IPS-15b (cell line): Measurements from ENCODE around the gene STX16.

ENCODE experiments used
- H3K27me3 ChIP-seq: one replicate; pipeline ENCODE4 v1.6.1; 2013; ENCODE audit warnings: low read length; ENCODE audit not compliant: control insufficient read depth, insufficient read depth
- H3K36me3 ChIP-seq: one replicate; pipeline ENCODE4 v1.6.1; 2013; ENCODE audit warnings: low read length; ENCODE audit not compliant: control insufficient read depth, insufficient read depth
- H3K4me1 ChIP-seq: one replicate; pipeline ENCODE4 v1.6.1; 2013; ENCODE audit warnings: mild to moderate bottlenecking, low read length; ENCODE audit not compliant: control insufficient read depth, insufficient read depth
- H3K4me3 ChIP-seq: one replicate; pipeline ENCODE4 v1.5.1; 2013; ENCODE audit warnings: low read depth, low read length
- H3K9ac ChIP-seq: one replicate; pipeline ENCODE4 v1.6.1; 2013; ENCODE audit warnings: low read depth, mild to moderate bottlenecking, low read length
- H3K9me3 ChIP-seq: one replicate; pipeline ENCODE4 v1.6.1; 2013; ENCODE audit warnings: mild to moderate bottlenecking, low read length; ENCODE audit not compliant: control insufficient read depth, insufficient read depth

STX16 gene

GRCh38 chr20:58707770-58708169 is 56.7 kb downstream of the STX16 start:
- Histone ChIP-seq H3K4me1 (no peaks in the 10 kb centered on the region), H3K27me3 (no peaks in the 10 kb centered on the region), H3K9me3 (no peaks in the 10 kb centered on the region), H3K36me3 (peaks cover 22% of the 10 kb centered on the region), H3K9ac (no peak overlapping the region), H3K4me3 (no peak overlapping the region)

GRCh38 chr20:58708246-58708931 is 57.3 kb downstream of the STX16 start:
- Histone ChIP-seq H3K9me3 (no peaks in the 10 kb centered on the region), H3K27me3 (no peaks in the 10 kb centered on the region), H3K9ac (peak overlapping the region; percentile 26), H3K4me3 (no peak overlapping the region), H3K36me3 (peaks cover 18% of the 10 kb centered on the region), H3K4me1 (no peaks in the 10 kb centered on the region)

- Histone ChIP-seq H3K9ac (no peak overlapping the region), H3K27me3 (no peaks in the 10 kb centered on the region), H3K4me1 (no peaks in the 10 kb centered on the region), H3K36me3 (peaks cover 13% of the 10 kb centered on the region), H3K9me3 (no peaks in the 10 kb centered on the region), H3K4me3 (no peak overlapping the region)
These were observed 58.1 kb downstream of the STX16 start for GRCh38 chr20:58709013-58709702.

DNA sequence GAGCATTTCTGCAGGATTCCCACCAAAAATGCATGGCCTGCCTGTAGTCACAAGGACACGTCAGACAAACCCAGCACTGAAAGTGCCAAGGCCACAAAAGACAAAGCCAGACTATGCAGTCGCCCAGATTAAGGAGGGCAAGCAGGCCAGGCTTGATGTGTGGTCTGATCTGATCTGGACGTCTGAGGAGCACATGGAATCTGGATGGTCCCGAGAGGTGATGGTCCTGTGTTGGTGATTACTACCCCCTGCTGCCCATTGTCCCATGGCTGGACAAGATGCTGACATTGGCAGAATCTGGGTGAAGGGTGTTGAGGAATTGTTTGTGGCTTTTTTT is 58.6 kb downstream of the STX16 start:
- H3K4me3 ChIP-seq, result no peak overlapping the region
- H3K4me1 ChIP-seq, result no peaks in the 10 kb centered on the region
- no peaks in the 10 kb centered on the region for H3K9me3 ChIP-seq
- no peak overlapping the region for H3K9ac ChIP-seq
- no peaks in the 10 kb centered on the region for H3K27me3 ChIP-seq
- H3K36me3 ChIP-seq, result peaks cover 14% of the 10 kb centered on the region

DNA sequence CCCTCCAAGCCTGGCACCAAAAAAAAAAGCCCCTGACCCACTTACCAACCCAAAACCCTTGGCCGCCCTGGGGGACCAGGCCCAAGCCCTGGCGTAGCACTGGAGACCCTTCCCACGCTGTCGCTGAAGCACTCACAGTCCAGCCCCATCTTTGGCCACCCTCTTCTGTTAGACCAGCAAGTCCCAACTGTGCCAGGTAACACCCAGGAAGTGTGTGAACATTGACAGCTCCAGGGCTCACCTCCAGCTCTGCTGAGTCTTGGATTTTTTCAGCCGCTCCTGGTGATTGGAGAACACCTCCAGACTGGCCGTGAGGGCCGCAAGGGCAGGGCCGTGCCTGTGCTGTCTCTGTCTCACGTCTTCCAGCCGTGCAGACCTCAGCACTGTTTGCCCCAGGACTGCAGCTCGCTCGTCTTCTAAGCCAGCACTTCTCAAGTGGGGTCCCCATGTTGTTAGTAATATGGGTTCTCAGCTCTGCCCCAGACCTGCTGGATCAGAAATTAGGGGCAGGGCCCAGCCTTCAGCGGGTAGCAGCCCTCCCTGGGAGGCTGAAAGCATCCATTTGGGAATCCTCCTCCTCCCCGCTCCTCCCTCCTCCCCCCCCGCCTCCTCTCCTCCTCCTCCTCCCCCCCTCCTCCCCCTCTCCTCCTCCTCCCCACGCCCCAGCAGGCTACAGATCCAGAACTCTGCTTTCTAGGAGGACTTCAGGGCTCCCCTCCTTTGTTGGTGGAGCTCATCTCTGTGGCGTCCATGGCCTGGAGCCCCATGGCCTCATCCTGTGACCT is 59.6 kb downstream of the STX16 start:
- Histone ChIP-seq H3K4me1 (no peaks in the 10 kb centered on the region), H3K4me3 (no peak overlapping the region), H3K9me3 (no peaks in the 10 kb centered on the region), H3K36me3 (peaks cover 14% of the 10 kb centered on the region), H3K9ac (no peak overlapping the region), H3K27me3 (no peaks in the 10 kb centered on the region)

DNA sequence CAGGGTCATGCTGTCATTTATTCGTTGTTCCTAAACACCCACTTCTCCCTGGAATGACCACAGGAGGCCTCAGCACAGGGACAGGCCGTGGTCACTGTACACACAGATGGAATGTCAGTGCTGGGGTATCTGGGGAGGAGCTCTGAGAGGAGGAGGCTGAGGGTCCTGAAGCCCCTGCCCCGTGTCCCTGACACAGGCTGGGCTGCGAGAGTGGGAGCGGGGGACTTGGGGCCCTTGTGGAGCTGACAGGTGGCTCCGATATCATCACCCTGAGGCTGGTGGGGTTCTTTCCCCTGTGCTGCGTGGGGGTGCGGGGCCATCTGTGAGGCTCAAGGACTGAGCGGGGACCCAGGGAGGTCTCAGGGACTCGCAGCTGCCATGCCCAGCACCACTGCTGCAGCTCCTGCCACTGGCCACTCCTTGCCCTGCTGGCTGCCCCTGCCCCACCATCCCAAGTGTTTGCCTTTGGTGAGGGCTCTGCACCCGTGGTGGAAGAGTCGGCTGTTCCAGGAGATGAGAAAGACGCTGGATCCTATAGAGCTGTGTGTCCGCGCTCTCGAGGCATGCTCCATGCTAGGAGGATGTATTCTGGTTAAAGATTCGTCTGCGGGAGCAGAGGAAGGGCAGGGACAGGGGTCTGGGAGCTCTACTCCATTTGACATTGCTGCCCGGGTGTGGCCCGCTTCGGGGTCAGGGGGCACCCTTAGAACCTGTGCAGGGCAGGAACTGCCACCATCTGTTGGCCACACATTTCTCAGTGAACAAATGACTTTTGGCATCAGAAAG is 60.4 kb downstream of the STX16 start:
- Histone ChIP-seq H3K9me3 (no peaks in the 10 kb centered on the region), H3K9ac (no peak overlapping the region), H3K36me3 (peaks cover 10% of the 10 kb centered on the region), H3K4me1 (no peaks in the 10 kb centered on the region), H3K4me3 (no peak overlapping the region), H3K27me3 (no peaks in the 10 kb centered on the region)

DNA sequence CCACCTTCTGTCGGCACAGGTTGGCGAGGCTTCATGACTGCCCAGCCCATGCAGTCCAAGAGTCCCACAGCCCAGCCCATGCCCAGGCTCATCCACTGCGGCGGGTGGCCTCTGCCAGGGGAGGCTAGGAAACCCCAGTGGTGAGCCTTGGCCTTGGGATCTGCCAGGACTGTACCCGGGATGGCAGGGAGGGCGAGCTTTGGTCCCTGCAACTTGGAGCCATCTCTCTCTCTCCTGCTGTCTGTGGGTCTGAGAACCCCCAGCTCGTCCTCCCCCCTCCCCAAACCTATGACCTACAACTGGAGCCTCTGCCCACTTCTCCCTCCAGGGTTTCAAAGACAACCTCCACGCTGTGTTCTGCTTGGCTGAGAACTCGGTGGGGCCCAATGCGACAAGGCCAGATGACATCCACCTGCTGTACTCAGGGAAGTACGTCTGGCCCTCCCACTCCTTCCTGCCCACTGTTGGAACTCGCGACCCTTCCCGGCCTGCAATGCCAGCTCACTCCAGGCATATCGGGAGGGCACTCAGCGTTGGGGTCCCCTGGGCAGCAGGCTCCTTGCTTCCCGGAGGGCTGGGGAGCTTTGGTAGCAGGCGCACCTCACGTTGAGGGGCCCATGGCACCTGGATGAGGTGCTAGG is 61.2 kb downstream of the STX16 start:
- Histone ChIP-seq H3K9ac (no peak overlapping the region), H3K4me1 (no peaks in the 10 kb centered on the region), H3K36me3 (peaks cover 8% of the 10 kb centered on the region), H3K27me3 (no peaks in the 10 kb centered on the region), H3K9me3 (no peaks in the 10 kb centered on the region), H3K4me3 (no peak overlapping the region)

GRCh38 chr20:58712806-58713731 is 62.0 kb downstream of the STX16 start:
- Histone ChIP-seq H3K4me1 (no peaks in the 10 kb centered on the region), H3K4me3 (no peak overlapping the region), H3K9me3 (no peaks in the 10 kb centered on the region), H3K9ac (no peak overlapping the region), H3K36me3 (peaks cover 11% of the 10 kb centered on the region), H3K27me3 (no peaks in the 10 kb centered on the region)

DNA sequence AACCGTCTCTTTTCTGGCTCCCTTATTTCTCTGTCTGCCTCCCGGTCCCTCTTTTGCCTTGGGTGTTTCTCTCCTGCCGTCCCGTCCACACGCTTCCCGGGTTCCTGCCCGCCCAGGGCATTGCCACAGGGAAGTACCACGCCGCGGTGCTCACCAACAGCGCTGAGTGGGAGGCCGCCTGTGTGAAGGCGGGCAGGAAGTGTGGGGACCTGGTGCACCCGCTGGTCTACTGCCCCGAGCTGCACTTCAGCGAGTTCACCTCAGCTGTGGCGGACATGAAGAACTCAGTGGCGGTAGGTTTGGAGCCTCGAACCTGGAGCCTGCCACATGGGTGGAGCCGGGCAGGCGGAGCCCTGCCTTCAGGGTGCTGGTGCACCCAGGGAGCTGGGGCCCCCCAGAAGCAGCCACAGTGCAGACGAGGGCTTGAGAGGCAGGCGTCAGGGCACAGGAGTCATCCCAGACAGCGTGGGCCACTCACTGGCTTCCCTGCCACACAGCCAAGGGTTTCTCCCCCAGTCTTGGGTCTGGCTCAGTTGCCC is 62.8 kb downstream of the STX16 start:
- Histone ChIP-seq H3K9me3 (no peaks in the 10 kb centered on the region), H3K27me3 (no peaks in the 10 kb centered on the region), H3K36me3 (peaks cover 11% of the 10 kb centered on the region), H3K4me3 (no peak overlapping the region), H3K9ac (no peak overlapping the region), H3K4me1 (no peaks in the 10 kb centered on the region)

DNA sequence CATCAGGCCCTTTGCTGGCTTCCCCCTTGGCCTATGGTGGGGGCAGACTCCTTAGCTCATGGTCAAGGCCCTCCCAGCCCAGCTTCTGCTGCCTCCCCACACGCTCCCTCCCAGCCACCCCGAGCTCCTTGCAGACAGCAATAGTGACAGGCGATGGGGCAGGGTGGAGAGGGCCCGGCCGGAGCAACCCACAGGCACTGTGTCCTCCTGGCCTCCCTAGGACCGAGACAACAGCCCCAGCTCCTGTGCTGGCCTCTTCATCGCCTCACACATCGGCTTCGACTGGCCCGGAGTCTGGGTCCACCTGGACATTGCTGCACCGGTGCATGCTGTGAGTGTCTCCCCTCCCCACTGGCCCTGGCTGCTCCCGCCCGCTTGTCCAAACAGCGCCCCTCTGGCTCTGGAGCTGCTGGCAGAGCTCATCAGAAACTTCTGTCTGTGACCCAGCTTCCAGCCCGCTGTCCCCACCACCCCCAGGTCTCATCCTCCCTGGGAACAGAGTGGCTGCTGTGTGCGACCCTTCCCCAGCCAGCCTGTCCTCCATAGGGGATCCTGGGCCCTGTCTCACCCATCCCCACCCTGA is 63.3 kb downstream of the STX16 start:
- Histone ChIP-seq H3K9ac (no peak overlapping the region), H3K4me1 (no peaks in the 10 kb centered on the region), H3K36me3 (peaks cover 10% of the 10 kb centered on the region), H3K4me3 (no peak overlapping the region), H3K9me3 (no peaks in the 10 kb centered on the region), H3K27me3 (no peaks in the 10 kb centered on the region)
